ENCODE results near the gene MBD6. TPM values are rescaled to one million over a fixed set of nuclear protein-coding genes. Genes with fewer than 3 reads are reported as not detected.
"Not testable (repeated sequence)": the region's sequence is repeated elsewhere in the genome, so short reads cannot be mapped to it uniquely, and the experiment has no call there.

Gene MBD6
- total RNA-seq, 1 donor from 2014 or later, result 12.5 TPM

- DNase-seq (ENCODE audit: low read depth), result no peak
These were observed 7.8 kb upstream of the MBD6 start for GRCh38 chr12:57514720-57515407.

GRCh38 chr12:57515408-57515933 is 7.2 kb upstream of the MBD6 start:
- DNase-seq (ENCODE audit: low read depth), result no peak

GRCh38 chr12:57515934-57516541 is 6.6 kb upstream of the MBD6 start:
- DNase-seq (ENCODE audit: low read depth), result no peak

GRCh38 chr12:57516617-57517153 is 5.9 kb upstream of the MBD6 start:
- DNase-seq (ENCODE audit: low read depth), result no peak

GRCh38 chr12:57517187-57517586 is 5.4 kb upstream of the MBD6 start:
- DNase-seq (ENCODE audit: low read depth), result peak; percentile 30

GRCh38 chr12:57517718-57518117 is 4.9 kb upstream of the MBD6 start:
- DNase-seq (ENCODE audit: low read depth), result not testable (repeated sequence)

GRCh38 chr12:57518176-57518919 is 4.3 kb upstream of the MBD6 start:
- DNase-seq (ENCODE audit: low read depth), result no peak

GRCh38 chr12:57518920-57519795 is 3.5 kb upstream of the MBD6 start:
- DNase-seq (ENCODE audit: low read depth), result no peak

- no peak for DNase-seq (ENCODE audit: low read depth)
These were observed 2.9 kb upstream of the MBD6 start for GRCh38 chr12:57519796-57520052.

GRCh38 chr12:57520053-57520818 is 2.4 kb upstream of the MBD6 start, which contains the start of gene DDIT3:
Gene DDIT3 (minus strand): TSS chr12:57520514. CDS start chr12:57517406, 3,108 bp downstream.
- peak; percentile 92 for DNase-seq (ENCODE audit: low read depth)

GRCh38 chr12:57521525-57522010 is 1.1 kb upstream of the MBD6 start:
- DNase-seq (ENCODE audit: low read depth), result peak; percentile 45

- peak; percentile 42 for DNase-seq (ENCODE audit: low read depth)
These were observed 472 bp downstream of the MBD6 start for GRCh38 chr12:57522887-57523705.

- DNase-seq (ENCODE audit: low read depth), result no peak
These were observed 1.3 kb downstream of the MBD6 start for GRCh38 chr12:57523706-57524614.

- no peak for DNase-seq (ENCODE audit: low read depth)
These were observed 2.4 kb downstream of the MBD6 start for GRCh38 chr12:57524814-57525614.

GRCh38 chr12:57525615-57526383 is 3.2 kb downstream of the MBD6 start:
- DNase-seq (ENCODE audit: low read depth), result no peak

- DNase-seq (ENCODE audit: low read depth), result no peak
These were observed 4.0 kb downstream of the MBD6 start for GRCh38 chr12:57526477-57527126.

All from renal cortical epithelial cell (primary cell).